GM12873 (cell line): ENCODE data around the gene TICAM2.

Experiments
- TF ChIP-seq, protein P1 (sequence below): IDR thresholded peaks from 2 replicates; pipeline ENCODE4 v1.5.1; 2012; ENCODE audit warnings: low read depth, mild to moderate bottlenecking, moderate library complexity, low read length, control low read depth; ENCODE audit not compliant: insufficient read depth; ENCODE audit errors: missing control alignments

Gene TICAM2

DNA sequence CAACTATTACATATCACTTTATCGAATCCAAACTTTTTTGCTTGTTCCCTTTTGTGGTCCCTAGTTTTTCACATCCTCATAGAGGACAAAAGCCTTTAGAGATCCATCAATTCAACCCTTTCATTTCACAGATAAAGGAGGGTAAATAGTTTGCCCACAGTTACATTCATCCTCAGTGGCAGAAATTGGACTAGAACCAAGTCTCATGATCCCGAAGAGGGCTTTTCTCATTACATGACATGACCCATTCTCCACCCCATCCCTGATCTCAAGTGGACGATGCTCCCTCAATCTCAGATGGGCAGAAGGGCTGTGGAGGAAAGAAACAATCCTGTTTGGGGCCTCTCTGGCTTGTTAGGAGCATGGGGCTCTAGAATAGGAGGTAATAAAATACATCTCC, 23.1 kb downstream of the TICAM2 start:
- TF ChIP-seq, protein P1, sequence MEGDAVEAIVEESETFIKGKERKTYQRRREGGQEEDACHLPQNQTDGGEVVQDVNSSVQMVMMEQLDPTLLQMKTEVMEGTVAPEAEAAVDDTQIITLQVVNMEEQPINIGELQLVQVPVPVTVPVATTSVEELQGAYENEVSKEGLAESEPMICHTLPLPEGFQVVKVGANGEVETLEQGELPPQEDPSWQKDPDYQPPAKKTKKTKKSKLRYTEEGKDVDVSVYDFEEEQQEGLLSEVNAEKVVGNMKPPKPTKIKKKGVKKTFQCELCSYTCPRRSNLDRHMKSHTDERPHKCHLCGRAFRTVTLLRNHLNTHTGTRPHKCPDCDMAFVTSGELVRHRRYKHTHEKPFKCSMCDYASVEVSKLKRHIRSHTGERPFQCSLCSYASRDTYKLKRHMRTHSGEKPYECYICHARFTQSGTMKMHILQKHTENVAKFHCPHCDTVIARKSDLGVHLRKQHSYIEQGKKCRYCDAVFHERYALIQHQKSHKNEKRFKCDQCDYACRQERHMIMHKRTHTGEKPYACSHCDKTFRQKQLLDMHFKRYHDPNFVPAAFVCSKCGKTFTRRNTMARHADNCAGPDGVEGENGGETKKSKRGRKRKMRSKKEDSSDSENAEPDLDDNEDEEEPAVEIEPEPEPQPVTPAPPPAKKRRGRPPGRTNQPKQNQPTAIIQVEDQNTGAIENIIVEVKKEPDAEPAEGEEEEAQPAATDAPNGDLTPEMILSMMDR = no peak

DNA sequence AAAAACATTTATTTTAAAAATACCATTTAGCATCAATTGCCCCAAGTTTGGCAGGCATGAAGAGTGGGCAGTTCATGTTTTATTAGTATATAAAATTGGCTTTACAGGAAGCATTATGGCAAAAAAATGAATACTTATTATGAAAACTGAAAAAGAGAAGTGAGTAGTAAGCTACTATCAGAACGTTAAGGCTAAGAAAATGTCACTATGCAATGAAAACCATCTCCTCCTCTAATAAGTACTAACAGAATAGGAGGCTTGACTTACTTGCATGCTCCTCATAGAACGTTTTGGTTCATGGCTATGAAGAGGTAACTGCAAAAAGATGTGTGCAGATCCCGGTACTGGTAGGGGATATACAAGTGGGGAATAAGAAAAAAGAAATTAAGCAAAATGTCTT, 23.6 kb downstream of the TICAM2 start:
- TF ChIP-seq, protein P1 = no peak

DNA sequence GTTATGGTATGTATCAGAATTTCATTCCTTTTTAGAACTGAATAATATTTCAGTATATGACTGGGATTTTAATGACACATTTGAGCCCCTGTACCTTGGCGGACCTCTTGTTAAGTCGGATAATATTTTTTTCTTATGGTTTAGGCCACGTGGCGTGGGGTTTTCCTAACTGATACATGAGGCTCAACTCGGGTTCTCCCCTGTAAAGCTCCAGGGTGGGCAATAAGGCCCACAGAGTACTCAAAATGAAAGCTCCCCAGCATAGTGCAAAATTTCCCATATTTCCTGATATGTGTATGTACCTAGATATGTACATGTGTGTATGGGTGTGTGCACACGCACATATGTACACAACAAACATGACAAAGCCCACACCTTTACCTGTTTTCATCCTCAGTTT, 24.5 kb downstream of the TICAM2 start:
- TF ChIP-seq, protein P1 = no peak

DNA sequence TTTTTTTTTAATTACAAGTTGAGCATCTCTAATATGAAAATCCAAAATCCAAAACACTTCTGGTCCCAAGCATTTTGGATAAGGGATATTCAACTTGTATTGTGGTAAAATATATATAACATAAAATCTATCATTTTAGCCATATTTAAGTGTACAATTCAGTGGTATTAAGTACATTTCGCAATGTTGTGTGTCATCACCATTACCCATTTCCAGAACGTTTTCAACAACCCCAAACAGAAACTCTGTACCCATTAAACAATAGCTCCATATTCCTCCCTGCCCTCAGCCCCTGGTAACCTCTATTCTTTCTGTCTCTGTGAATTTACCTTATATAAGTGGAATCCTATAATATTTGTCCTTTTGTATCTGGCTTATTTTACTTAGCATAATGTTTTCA, 24.9 kb downstream of the TICAM2 start:
- TF ChIP-seq, protein P1 = no peak

DNA sequence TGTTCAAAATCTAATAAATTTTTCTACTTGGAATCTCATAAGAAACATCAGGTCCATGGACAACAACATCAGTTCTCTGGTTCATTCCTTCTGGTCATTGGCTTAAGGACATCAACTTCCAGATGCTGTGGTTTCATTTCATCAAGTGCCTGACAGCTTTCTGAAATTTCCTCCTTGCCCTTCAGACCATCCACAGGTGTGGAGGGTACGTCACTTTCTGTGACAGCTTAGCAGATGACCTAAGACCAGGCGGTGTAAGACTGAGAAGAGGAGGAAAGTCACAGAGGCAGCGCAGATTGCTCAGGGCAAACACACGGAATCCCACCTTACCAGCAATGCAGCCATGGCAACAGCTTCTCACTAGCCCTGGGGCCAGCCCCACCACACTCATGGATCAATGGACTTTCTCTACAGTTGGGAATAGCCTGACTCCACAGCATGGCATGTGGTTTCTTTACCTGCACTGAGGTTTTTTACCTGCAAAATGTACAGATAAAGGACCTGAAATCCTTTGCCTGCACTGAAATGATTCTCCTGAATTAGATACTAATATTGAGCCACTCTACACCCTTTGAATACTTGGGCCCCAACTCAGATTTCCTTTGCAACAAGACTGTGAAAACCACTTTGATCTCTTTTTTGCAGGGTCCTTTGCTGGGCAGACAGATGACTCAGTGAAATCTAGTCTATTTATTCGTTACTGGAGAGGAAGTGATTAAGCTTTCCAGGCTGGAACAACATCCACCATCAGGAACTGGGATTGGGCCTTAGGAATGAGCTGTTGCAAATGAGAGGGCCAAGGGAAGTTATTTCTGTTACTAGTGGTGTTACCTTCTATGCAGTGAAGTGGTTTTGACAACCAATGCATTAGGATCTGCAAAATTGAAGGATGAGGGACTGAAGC, 26.9 kb downstream of the TICAM2 start:
- TF ChIP-seq, protein P1 = no peak

DNA sequence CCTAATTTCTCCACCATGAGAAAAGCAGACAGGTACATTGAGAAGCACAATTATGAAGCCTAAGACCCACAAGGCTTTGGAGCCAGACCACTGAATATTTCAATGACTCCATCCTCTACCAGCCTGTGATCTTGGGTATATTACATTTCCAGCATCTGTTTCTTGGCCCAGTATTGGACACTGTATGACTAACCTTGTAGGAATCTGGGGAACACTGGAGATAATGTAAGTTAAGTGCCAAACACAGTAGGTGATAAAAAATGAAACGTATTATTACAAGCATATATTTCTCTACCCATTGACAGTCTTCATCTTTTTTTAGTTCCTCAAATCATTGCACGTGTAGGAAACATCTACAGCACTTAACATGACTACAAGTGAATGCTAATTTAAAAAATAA, 29.1 kb downstream of the TICAM2 start:
- TF ChIP-seq, protein P1 = no peak

DNA sequence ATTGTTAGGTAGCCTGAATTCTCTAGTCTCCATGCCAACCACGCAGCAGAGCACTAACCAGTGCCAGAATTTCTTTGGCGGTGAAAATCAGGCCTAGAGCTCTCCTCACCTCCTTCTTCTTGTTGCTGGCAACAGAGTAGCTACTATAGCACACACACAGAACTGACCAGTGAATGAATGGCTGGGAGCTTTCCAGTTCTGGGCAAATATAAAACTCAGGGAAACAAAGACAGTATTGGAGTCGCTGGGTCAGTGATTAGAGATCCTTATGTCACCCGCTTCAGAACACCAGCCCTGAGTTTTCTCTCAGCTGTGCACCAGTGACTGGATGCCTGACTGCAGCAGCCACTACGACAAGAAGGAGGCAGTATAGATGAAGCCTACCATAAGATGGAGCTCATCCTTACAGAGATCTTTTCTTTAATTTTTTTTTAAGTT, 30.8 kb downstream of the TICAM2 start:
- TF ChIP-seq, protein P1 = no peak
